ENCODE data around the gene LMBR1.

The LMBR1 gene

DNA sequence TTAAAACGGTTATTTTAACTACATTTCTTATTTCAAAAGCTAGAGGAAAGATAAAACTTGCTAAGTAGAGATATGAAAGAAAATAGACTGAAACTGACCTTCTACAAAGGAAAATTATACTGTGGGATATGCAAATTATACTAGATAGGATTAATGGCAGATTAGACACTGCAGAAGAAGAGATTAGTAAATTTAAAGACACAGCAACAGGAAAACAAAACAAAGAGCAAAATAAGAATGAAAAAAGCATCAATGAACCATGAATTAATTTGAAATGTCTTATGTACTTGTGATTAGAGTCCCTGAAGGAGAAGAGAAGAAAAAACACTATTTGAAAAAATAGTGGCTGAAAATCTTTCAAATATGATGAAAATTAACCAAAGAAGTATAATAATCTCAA lies 200.1 kb downstream of the LMBR1 start:
- no peaks in the 10 kb centered on the region for H3K4me1 ChIP-seq (ENCODE audit: control insufficient read depth, insufficient read depth, low read length)
- H3K4me3 ChIP-seq (ENCODE audit: low read depth, low read length) = no peak overlapping the region
- H3K27ac ChIP-seq (ENCODE audit: low read depth, low read length) = no peak overlapping the region
- H3K36me3 ChIP-seq (ENCODE audit: control insufficient read depth, insufficient read depth, low read length) = no peaks in the 10 kb centered on the region
- H3K27me3 ChIP-seq (ENCODE audit: control insufficient read depth, insufficient read depth, low read length) = no peaks in the 10 kb centered on the region
- peaks cover 20% of the 10 kb centered on the region for H3K9me3 ChIP-seq (ENCODE audit: control insufficient read depth, insufficient read depth, low read depth, low read length)
- H3K9ac ChIP-seq (ENCODE audit: low read length) = no peak overlapping the region

DNA sequence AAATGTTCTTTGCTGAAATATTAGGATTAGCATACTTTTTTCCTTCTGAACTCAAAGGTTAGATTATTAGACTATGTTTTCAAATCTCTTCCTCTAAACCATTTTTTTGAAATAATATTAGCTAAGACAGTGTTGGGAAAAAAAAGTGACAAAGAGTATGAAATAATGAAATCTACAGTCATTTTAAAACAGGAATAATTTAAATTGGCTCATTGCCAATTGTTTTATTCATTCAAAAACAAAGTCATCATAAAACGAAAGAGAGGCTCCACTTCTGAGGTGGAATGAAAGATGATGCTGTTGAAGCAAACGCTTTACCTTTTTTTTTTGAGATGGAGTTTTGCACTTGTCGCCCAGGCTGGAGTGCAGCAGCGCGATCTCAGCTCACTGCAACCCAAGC lies 201.2 kb downstream of the LMBR1 start:
- no peak overlapping the region for H3K27ac ChIP-seq (ENCODE audit: low read depth, low read length)
- no peak overlapping the region for H3K4me3 ChIP-seq (ENCODE audit: low read depth, low read length)
- H3K36me3 ChIP-seq (ENCODE audit: control insufficient read depth, insufficient read depth, low read length) = no peaks in the 10 kb centered on the region
- H3K9me3 ChIP-seq (ENCODE audit: control insufficient read depth, insufficient read depth, low read depth, low read length) = peaks cover 12% of the 10 kb centered on the region
- H3K9ac ChIP-seq (ENCODE audit: low read length) = no peak overlapping the region
- H3K4me1 ChIP-seq (ENCODE audit: control insufficient read depth, insufficient read depth, low read length) = no peaks in the 10 kb centered on the region
- no peaks in the 10 kb centered on the region for H3K27me3 ChIP-seq (ENCODE audit: control insufficient read depth, insufficient read depth, low read length)

DNA sequence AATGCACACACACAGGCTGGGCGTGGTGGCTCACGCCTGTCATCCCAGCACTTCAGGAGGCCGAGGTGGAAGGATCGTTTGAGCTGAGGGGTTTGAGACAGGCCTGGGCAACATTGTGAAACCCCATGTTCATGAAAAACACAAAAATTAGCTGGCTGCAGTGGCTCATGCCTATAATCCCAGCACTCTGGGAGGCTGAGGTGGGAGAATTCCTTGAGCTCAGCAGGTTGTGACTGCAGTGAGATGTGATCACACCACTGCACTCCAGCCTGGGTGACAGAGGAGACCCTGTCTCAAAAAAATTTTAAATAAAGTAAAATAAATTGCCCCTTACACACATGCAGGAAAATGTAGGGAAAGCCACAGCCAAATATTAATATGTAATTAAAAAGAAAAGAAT lies 208.3 kb downstream of the LMBR1 start:
- no peaks in the 10 kb centered on the region for H3K9me3 ChIP-seq (ENCODE audit: control insufficient read depth, insufficient read depth, low read depth, low read length)
- H3K36me3 ChIP-seq (ENCODE audit: control insufficient read depth, insufficient read depth, low read length) = peaks cover 15% of the 10 kb centered on the region
- no peaks in the 10 kb centered on the region for H3K27me3 ChIP-seq (ENCODE audit: control insufficient read depth, insufficient read depth, low read length)
- H3K4me1 ChIP-seq (ENCODE audit: control insufficient read depth, insufficient read depth, low read length) = no peaks in the 10 kb centered on the region
- no peak overlapping the region for H3K9ac ChIP-seq (ENCODE audit: low read length)
- no peak overlapping the region for H3K4me3 ChIP-seq (ENCODE audit: low read depth, low read length)
- no peak overlapping the region for H3K27ac ChIP-seq (ENCODE audit: low read depth, low read length)

DNA sequence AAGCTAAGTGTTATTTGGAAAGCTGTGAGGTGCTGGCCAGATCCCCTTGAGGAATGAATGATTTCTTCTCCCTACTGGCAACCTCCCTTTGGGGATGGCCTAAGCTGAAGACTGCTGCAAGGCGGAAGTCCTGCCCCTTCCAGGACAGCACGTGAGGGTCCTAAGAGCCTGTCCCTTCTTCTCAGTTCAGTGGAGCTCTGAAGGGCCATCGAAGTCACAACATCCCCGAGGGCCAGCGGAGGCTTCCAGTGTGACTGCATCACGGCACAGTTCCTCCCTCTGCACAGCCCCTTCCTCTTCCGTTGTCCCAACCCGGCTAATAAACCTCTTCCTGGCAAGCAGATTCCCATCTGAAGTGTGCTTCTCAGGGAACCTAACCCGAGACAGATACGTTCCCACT lies 208.7 kb downstream of the LMBR1 start:
- Histone ChIP-seq H3K4me3 (ENCODE audit: low read depth, low read length) (no peak overlapping the region), H3K36me3 (ENCODE audit: control insufficient read depth, insufficient read depth, low read length) (peaks cover 19% of the 10 kb centered on the region), H3K27me3 (ENCODE audit: control insufficient read depth, insufficient read depth, low read length) (no peaks in the 10 kb centered on the region), H3K9me3 (ENCODE audit: control insufficient read depth, insufficient read depth, low read depth, low read length) (no peaks in the 10 kb centered on the region), H3K27ac (ENCODE audit: low read depth, low read length) (no peak overlapping the region), H3K9ac (ENCODE audit: low read length) (no peak overlapping the region), H3K4me1 (ENCODE audit: control insufficient read depth, insufficient read depth, low read length) (no peaks in the 10 kb centered on the region)

DNA sequence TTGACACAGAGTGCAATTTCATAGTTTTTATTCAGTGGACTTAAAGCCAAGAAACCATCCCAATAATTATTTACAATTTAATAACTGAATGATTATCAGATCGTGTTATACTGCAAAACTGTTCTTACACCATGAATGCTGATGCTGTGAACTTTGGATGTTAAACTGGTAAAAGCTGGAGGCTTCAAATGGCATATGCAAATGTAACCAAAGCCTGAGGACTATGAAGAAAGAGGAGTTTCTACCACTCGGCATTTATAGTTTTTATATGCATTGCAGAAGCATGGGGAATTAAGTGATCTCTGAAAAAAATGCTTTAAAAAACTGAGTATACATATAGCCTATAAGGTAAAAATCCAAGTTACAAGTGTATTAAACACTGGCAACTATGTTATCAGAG lies 210.1 kb downstream of the LMBR1 start:
- Histone ChIP-seq H3K4me1 (ENCODE audit: control insufficient read depth, insufficient read depth, low read length) (no peaks in the 10 kb centered on the region), H3K4me3 (ENCODE audit: low read depth, low read length) (no peak overlapping the region), H3K27ac (ENCODE audit: low read depth, low read length) (no peak overlapping the region), H3K9me3 (ENCODE audit: control insufficient read depth, insufficient read depth, low read depth, low read length) (no peaks in the 10 kb centered on the region), H3K27me3 (ENCODE audit: control insufficient read depth, insufficient read depth, low read length) (no peaks in the 10 kb centered on the region), H3K36me3 (ENCODE audit: control insufficient read depth, insufficient read depth, low read length) (peaks cover 31% of the 10 kb centered on the region), H3K9ac (ENCODE audit: low read length) (no peak overlapping the region)

DNA sequence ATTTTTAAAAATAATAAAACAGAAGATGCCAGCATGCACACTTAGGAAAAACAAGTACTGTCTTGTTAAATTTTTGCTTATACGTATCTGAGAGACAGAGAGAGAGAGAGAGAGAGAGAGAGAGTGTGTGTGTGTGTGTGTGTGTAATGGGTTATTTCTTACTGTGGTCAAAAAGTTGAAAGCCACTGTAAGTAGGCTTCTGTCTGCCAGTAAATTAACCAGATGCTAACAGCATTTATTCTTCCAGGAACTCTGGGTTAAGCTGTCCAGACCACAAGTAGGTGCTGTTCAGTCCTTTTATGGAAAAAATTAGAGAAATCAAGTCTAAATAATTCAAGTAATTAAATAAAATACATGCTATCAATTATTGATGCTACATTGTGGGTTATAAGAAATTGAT lies 212.7 kb downstream of the LMBR1 start:
- Histone ChIP-seq H3K9ac (ENCODE audit: low read length) (no peak overlapping the region), H3K9me3 (ENCODE audit: control insufficient read depth, insufficient read depth, low read depth, low read length) (no peaks in the 10 kb centered on the region), H3K27me3 (ENCODE audit: control insufficient read depth, insufficient read depth, low read length) (no peaks in the 10 kb centered on the region), H3K4me3 (ENCODE audit: low read depth, low read length) (no peak overlapping the region), H3K27ac (ENCODE audit: low read depth, low read length) (no peak overlapping the region), H3K4me1 (ENCODE audit: control insufficient read depth, insufficient read depth, low read length) (no peaks in the 10 kb centered on the region), H3K36me3 (ENCODE audit: control insufficient read depth, insufficient read depth, low read length) (peaks cover 46% of the 10 kb centered on the region)

DNA sequence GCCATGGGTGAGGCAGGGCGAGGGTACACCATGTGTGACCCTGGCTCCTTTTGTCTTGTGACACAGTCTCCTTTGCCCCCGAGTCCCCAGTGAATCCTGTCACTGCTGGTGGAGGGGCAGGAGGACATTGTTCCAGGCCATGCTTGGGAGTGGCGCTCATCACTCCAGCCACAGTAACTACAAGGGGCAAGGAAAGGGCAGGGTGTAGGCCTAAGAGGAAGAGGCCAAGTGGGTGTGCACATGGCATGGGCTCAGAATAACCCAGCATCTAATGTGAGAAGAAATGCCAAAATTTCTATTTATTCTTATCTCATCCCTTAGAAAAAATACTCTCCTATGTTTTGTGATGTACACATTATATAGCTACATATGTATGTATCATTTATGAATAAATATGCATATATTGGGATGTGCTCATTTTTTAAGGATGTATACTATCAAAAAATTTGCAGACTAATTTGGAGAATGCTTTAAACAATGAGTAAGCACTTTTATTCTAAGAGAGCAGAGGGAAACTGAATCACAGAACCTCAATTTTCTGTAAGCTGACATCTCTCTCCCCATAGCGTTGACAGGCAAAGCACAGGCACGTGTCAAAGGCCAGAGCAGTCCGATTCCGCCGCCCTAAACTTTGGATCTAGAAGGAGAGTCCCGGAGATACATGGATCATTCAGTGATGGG lies 215.5 kb downstream of the LMBR1 start:
- no peak overlapping the region for H3K4me3 ChIP-seq (ENCODE audit: low read depth, low read length)
- H3K27ac ChIP-seq (ENCODE audit: low read depth, low read length) = no peak overlapping the region
- H3K9ac ChIP-seq (ENCODE audit: low read length) = no peak overlapping the region
- no peaks in the 10 kb centered on the region for H3K4me1 ChIP-seq (ENCODE audit: control insufficient read depth, insufficient read depth, low read length)
- H3K9me3 ChIP-seq (ENCODE audit: control insufficient read depth, insufficient read depth, low read depth, low read length) = no peaks in the 10 kb centered on the region
- H3K27me3 ChIP-seq (ENCODE audit: control insufficient read depth, insufficient read depth, low read length) = no peaks in the 10 kb centered on the region
- peaks cover 42% of the 10 kb centered on the region for H3K36me3 ChIP-seq (ENCODE audit: control insufficient read depth, insufficient read depth, low read length)

DNA sequence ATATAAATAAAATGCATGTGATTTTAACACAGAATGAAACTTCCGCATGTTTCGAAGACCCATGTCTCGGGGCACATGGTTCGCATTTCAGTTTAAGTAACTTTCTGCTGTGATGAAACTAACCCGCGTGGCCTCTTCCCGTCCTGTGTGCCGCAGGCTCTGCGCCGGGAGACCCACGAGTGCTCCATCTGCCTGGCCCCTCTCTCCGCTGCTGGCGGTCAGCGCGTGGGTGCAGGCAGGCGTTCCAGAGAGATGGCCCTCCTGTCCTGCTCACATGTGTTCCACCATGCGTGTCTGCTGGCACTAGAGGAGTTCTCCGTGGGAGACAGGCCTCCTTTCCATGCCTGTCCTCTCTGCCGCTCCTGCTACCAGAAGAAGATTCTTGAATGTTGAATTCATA lies 216.7 kb downstream of the LMBR1 start:
- Histone ChIP-seq H3K4me1 (ENCODE audit: control insufficient read depth, insufficient read depth, low read length) (no peaks in the 10 kb centered on the region), H3K27ac (ENCODE audit: low read depth, low read length) (no peak overlapping the region), H3K4me3 (ENCODE audit: low read depth, low read length) (no peak overlapping the region), H3K9me3 (ENCODE audit: control insufficient read depth, insufficient read depth, low read depth, low read length) (no peaks in the 10 kb centered on the region), H3K36me3 (ENCODE audit: control insufficient read depth, insufficient read depth, low read length) (peaks cover 41% of the 10 kb centered on the region), H3K27me3 (ENCODE audit: control insufficient read depth, insufficient read depth, low read length) (no peaks in the 10 kb centered on the region), H3K9ac (ENCODE audit: low read length) (no peak overlapping the region)

DNA sequence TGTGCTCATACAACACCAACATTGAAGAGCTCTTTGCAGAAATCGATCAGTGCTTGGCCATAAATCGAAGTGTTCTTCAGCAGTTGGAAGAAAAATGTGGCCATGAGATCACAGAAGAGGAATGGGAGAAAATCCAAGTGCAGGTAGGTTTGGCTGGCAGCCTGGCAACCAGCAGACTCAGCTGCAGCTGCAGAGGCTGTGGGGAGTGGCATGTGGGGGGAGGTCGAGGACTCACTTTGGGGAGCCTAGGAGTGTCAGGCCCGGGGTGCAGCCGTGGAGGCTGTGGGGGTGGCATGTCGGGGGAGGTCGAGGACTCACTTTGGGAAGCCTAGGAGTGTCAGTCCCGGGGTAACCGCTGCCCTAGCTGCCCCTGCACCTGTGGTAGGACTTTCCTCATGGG lies 217.3 kb downstream of the LMBR1 start:
- Histone ChIP-seq H3K9me3 (ENCODE audit: control insufficient read depth, insufficient read depth, low read depth, low read length) (no peaks in the 10 kb centered on the region), H3K9ac (ENCODE audit: low read length) (no peak overlapping the region), H3K27ac (ENCODE audit: low read depth, low read length) (no peak overlapping the region), H3K4me1 (ENCODE audit: control insufficient read depth, insufficient read depth, low read length) (no peaks in the 10 kb centered on the region), H3K4me3 (ENCODE audit: low read depth, low read length) (no peak overlapping the region), H3K27me3 (ENCODE audit: control insufficient read depth, insufficient read depth, low read length) (no peaks in the 10 kb centered on the region), H3K36me3 (ENCODE audit: control insufficient read depth, insufficient read depth, low read length) (peaks cover 41% of the 10 kb centered on the region)

DNA sequence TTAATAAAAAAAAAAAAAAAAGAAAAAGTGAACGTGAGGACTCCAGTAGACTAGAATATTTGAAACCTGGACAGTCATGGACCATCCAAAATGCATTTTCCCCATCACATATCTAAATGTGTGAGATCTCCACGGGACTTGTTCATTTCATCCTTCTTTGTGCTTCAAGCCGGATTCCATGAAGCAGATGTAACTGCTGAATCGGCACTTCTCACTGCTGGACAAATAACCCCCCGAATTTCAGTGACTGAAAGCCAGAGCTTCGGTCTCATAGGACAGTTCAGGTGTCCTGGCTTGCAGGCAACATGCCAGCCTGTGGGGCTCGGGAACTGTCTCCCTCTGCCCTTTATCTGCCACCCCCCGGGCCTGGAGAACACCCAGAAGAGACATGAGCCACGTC lies 219.1 kb downstream of the LMBR1 start:
- Histone ChIP-seq H3K4me3 (ENCODE audit: low read depth, low read length) (no peak overlapping the region), H3K27me3 (ENCODE audit: control insufficient read depth, insufficient read depth, low read length) (no peaks in the 10 kb centered on the region), H3K9ac (ENCODE audit: low read length) (no peak overlapping the region), H3K4me1 (ENCODE audit: control insufficient read depth, insufficient read depth, low read length) (no peaks in the 10 kb centered on the region), H3K9me3 (ENCODE audit: control insufficient read depth, insufficient read depth, low read depth, low read length) (no peaks in the 10 kb centered on the region), H3K27ac (ENCODE audit: low read depth, low read length) (no peak overlapping the region), H3K36me3 (ENCODE audit: control insufficient read depth, insufficient read depth, low read length) (peaks cover 31% of the 10 kb centered on the region)

DNA sequence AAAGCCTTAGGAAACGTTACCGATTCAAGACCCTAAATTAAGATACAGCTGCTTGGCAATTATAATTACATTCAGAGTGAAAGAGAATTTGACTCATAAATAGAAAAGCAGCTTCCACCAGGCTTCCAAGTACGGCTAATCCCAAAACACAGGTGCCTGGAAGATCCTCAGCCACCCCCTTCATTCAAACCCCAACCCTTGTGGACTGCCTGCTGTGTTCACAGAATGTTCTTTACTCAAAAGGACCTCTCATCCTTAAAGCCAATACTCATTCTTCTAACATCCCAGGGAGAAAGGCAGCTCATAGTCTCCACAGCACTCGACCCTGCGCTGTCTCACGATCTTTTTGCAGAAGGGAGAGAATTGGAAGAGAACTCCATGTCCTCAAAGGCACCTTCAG lies 219.5 kb downstream of the LMBR1 start:
- no peaks in the 10 kb centered on the region for H3K4me1 ChIP-seq (ENCODE audit: control insufficient read depth, insufficient read depth, low read length)
- H3K9me3 ChIP-seq (ENCODE audit: control insufficient read depth, insufficient read depth, low read depth, low read length) = no peaks in the 10 kb centered on the region
- peaks cover 26% of the 10 kb centered on the region for H3K36me3 ChIP-seq (ENCODE audit: control insufficient read depth, insufficient read depth, low read length)
- H3K27me3 ChIP-seq (ENCODE audit: control insufficient read depth, insufficient read depth, low read length) = no peaks in the 10 kb centered on the region
- H3K9ac ChIP-seq (ENCODE audit: low read length) = no peak overlapping the region
- H3K4me3 ChIP-seq (ENCODE audit: low read depth, low read length) = no peak overlapping the region
- H3K27ac ChIP-seq (ENCODE audit: low read depth, low read length) = no peak overlapping the region

All from HUES6 (cell line).